GM12878 (cell line): ENCODE data around the gene CD86. TPM values are rescaled to one million over a fixed set of nuclear protein-coding genes. Genes with fewer than 3 reads are reported as not detected.

Source experiments
- ATF7 ChIP-seq: fragments of 450-650 bp; IDR thresholded peaks from 2 replicates; pipeline ENCODE4 v1.6.1; 2016; ENCODE audit warnings: low read depth, mild to moderate bottlenecking
- BCL11A ChIP-seq: IDR thresholded peaks from 2 replicates; pipeline ENCODE4 v1.6.1; 2011; ENCODE audit warnings: low read depth, low read length
- MLLT1 ChIP-seq: fragments of 450-650 bp; IDR thresholded peaks from 2 replicates; pipeline ENCODE4 v1.6.1; 2016; ENCODE audit warnings: mild to moderate bottlenecking
- NFYB ChIP-seq: IDR thresholded peaks from 2 replicates; pipeline ENCODE4 v1.6.1; 2011; ENCODE audit warnings: low read depth, mild to moderate bottlenecking, low read length, improper control_type of control experiment, moderate library complexity; ENCODE audit not compliant: insufficient read depth
- POLR2A ChIP-seq: IDR thresholded peaks from 2 replicates; pipeline ENCODE4 v1.6.1; 2011; ENCODE audit warnings: low read depth, mild to moderate bottlenecking, low read length
- SIX5 ChIP-seq: IDR thresholded peaks from 2 replicates; pipeline ENCODE4 v1.6.1; 2011; ENCODE audit warnings: mild to moderate bottlenecking, low read depth, low read length, moderate library complexity; ENCODE audit not compliant: severe bottlenecking
- polyA plus RNA-seq, 11 experiments: library from polyadenylated mRNA; depleted of rRNA in 4 of 11; unstranded in 6 of 11; stranded (reverse) in 5 of 11; fragments of >200 nt; fragmentation: Nextera tagmentation in 4 of 11; fragmentation: Illumina TruSeq in 1 of 11; extraction: Ambion mirVana in 4 of 11; extraction: Trizol in 1 of 11; gene quantifications; 1 replicate in 1 of 11; 2 replicates in 10 of 11; pipeline versions ENCODE4 v1.2.1 to v1.2.3, GENCODE V29; 2011 to 2016; ENCODE audit warnings: inconsistent platforms in 2 of 11, missing spikeins in 2 of 11, low read depth in 1 of 11
- total RNA-seq, 4 experiments: library from RNA; depleted of rRNA in 3 of 4; stranded (reverse); fragments of >200 nt in 3 of 4; fragmentation: Illumina TruSeq in 1 of 4; extraction: Trizol in 1 of 4; gene quantifications; 2 replicates each; pipeline versions ENCODE4 v1.2.1 to v1.2.3, GENCODE V29; 2013 to 2021
- TF ChIP-seq, protein P1 (sequence below): IDR thresholded peaks from 2 replicates; pipeline ENCODE4 v1.6.1; 2012; ENCODE audit warnings: improper control_type of control experiment, low read depth, low read length; ENCODE audit not compliant: insufficient replicate concordance
- TF ChIP-seq, protein P2 (sequence below): fragments of 450-650 bp; IDR thresholded peaks from 2 replicates; pipeline ENCODE4 v1.6.1; 2016; ENCODE audit warnings: mild to moderate bottlenecking

The CD86 gene
- total and polyA plus RNA-seq, 10 of the 15 experiments (the other 5 are each of a cell fraction or from before 2014, with no cell fraction given), result 40.9 to 100 (median 55.5) TPM

DNA sequence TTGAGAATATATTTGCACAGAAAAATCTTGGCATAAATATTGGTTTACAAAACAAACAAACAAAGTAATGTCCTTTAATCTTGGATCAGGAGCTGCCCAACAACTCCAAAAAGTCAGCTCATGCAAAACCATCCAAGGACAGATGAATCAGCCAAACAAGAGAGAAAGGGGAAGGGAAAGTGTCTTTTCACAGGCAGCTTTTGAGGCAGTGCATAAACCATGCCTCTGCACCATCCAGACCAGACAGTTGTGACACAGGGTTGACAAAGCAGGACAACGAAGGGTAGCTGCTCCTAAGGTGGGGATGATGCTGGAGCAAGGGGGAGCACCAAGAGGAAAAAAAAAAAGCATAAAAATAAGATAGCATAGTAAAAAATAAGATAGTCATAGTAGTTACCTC, 8.7 kb downstream of the CD86 start (continued):
- TF ChIP-seq, protein P1, sequence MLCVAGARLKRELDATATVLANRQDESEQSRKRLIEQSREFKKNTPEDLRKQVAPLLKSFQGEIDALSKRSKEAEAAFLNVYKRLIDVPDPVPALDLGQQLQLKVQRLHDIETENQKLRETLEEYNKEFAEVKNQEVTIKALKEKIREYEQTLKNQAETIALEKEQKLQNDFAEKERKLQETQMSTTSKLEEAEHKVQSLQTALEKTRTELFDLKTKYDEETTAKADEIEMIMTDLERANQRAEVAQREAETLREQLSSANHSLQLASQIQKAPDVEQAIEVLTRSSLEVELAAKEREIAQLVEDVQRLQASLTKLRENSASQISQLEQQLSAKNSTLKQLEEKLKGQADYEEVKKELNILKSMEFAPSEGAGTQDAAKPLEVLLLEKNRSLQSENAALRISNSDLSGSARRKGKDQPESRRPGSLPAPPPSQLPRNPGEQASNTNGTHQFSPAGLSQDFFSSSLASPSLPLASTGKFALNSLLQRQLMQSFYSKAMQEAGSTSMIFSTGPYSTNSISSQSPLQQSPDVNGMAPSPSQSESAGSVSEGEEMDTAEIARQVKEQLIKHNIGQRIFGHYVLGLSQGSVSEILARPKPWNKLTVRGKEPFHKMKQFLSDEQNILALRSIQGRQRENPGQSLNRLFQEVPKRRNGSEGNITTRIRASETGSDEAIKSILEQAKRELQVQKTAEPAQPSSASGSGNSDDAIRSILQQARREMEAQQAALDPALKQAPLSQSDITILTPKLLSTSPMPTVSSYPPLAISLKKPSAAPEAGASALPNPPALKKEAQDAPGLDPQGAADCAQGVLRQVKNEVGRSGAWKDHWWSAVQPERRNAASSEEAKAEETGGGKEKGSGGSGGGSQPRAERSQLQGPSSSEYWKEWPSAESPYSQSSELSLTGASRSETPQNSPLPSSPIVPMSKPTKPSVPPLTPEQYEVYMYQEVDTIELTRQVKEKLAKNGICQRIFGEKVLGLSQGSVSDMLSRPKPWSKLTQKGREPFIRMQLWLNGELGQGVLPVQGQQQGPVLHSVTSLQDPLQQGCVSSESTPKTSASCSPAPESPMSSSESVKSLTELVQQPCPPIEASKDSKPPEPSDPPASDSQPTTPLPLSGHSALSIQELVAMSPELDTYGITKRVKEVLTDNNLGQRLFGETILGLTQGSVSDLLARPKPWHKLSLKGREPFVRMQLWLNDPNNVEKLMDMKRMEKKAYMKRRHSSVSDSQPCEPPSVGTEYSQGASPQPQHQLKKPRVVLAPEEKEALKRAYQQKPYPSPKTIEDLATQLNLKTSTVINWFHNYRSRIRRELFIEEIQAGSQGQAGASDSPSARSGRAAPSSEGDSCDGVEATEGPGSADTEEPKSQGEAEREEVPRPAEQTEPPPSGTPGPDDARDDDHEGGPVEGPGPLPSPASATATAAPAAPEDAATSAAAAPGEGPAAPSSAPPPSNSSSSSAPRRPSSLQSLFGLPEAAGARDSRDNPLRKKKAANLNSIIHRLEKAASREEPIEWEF, result no peak
- TF ChIP-seq NFYB (no peak), BCL11A (no peak), MLLT1 (no peak), SIX5 (no peak), ATF7 (peak; percentile 9; the same call in 1 of the 2 replicates), POLR2A (no peak)
- TF ChIP-seq, protein P2, sequence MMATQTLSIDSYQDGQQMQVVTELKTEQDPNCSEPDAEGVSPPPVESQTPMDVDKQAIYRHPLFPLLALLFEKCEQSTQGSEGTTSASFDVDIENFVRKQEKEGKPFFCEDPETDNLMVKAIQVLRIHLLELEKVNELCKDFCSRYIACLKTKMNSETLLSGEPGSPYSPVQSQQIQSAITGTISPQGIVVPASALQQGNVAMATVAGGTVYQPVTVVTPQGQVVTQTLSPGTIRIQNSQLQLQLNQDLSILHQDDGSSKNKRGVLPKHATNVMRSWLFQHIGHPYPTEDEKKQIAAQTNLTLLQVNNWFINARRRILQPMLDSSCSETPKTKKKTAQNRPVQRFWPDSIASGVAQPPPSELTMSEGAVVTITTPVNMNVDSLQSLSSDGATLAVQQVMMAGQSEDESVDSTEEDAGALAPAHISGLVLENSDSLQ, result peak; percentile 29; the same call in 1 of the 2 replicates
